Inferior parietal cortex (tissue), 1 donor: ENCODE data around the gene FAM234B.
"Not testable (repeated sequence)": the region's sequence is repeated elsewhere in the genome, so short reads cannot be mapped to it uniquely, and the experiment has no call there.

Source experiments
- DNase-seq: peaks from one replicate; pipeline ENCODE4 v3.0.0-alpha.2; 2016; ENCODE audit errors: extremely low spot score

Gene FAM234B

DNA sequence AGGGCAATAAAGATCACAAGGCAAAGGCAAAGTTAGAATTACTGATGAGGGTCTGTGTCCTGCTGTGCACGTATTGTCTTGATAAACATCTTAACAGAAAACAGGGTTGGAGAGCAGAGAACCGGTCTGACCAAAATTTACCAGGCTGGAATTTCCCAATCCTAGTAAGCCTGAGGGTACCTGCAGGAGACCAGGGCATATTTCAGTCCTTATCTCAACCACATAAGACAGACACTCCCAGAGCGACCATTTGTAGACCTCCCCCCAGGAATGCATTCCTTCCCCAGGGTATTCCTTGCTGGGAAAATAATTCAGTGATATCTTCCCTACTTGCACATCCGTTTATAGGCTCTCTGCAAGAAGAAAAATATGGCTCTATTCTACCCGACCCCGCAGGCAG lies 9.4 kb downstream of the FAM234B start:
- DNase-seq: not testable (repeated sequence)

DNA sequence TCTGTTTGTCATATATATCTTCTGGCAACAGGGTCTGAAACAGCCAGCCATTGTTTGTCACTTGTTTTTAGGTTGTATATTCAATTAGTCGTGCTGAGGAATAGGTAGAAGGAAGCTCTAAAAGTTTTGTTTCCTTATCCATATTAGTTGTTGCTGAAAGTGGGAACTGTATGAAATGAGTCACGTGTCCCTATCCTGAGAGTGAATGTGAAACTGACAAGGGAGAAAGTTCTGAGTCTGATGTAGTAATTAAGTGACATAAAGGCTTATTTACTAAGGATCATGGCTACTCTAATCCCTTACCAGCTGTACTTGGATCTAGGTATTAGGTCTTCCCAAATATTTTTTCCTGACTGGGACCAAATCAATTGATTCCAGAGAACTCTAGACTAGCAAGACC lies 16.4 kb downstream of the FAM234B start:
- DNase-seq: no peak

DNA sequence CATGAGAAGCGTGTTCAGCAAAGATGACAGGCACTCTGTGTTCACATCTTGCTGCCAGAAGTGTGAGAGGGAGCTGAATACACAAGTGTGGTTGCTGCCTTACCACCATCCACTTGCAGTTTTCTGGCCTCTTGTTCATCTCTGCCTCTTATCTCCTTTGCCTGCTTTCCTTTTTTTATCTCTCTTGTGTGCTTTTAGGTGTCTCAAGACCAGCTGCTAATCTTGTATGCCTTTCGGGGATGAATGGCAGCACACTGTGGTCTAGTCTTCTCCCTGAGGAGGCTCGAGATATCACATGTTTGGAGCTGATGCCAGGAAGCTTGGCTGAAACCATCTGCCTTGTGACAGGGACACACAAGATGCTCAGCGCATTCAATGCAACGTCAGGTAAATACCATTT lies 17.2 kb downstream of the FAM234B start:
- no peak for DNase-seq

DNA sequence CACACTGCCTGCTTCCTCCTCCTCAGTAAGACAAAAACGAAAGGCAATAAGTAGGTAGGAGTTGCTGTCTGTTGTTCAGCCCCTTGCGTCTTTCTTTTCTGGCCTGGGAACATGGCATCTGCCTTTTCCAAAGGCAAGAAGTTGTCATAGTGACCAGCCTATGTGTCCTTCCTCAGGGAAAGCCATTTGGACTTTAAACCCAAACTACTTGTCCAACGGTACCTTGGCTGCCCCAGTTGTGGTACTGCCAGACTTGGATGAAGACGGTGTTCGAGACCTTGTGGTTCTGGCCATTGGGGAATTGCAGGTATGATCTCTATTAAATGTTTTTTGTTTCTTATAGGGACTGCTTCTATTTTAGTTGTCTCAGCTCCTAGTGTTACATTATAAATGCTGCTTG lies 18.5 kb downstream of the FAM234B start:
- no peak for DNase-seq

DNA sequence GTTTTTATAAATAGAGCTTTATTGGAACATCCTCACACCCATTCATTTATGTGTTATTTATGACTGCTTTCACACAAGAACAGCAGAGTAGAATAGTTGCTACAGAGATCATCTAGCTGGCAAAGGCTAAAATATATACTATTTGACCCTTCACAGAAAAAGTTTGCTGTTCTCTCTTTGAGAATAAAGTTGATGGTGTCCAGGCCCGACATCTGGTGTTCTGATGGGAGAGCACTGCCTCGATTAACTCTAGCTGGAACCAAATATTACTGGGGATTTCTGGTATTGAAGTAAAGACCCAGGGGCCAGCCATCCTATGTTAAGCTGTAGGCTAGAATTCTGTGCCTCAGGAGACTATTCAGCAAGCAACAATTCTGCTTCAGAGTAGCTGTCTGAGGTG lies 21.8 kb downstream of the FAM234B start:
- DNase-seq: no peak

DNA sequence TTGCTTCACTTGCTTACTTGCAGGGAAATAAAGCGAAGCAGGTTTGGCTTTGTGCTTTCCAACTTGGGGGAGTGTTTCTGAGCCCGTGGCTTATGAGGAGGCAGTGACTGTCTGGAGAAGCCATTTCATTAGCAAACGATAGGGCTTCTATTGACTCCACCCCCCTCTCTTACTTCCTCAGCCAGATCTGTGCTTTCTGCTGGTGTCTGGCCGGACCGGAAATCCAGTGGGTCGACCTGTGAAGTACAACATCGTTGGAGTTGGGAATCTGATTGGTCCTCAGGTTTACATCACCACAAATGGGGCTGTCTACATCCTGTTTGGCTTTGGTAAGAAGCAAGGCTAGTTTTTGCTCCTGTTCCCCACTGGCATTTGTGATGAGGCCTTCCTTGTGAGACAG lies 22.3 kb downstream of the FAM234B start:
- DNase-seq: no peak

DNA sequence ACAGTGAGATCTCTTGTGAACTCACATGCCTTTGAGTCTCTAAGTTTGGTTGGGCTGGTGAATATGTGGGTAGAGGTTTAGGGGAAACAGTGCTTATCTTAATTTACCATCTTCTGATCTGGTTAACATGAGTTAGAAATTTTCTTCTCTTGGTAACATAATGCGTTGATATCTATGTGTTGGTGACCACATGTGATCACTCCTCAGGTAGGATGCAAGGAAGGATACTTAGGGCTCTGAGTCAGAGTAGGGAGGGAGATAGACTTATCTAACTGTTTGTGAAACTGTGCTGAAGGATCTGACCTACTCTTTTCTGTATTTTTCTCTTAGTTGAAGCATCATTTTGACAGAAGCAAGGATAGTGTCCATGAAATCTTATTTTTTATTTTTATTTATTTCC lies 23.1 kb downstream of the FAM234B start:
- no peak for DNase-seq

DNA sequence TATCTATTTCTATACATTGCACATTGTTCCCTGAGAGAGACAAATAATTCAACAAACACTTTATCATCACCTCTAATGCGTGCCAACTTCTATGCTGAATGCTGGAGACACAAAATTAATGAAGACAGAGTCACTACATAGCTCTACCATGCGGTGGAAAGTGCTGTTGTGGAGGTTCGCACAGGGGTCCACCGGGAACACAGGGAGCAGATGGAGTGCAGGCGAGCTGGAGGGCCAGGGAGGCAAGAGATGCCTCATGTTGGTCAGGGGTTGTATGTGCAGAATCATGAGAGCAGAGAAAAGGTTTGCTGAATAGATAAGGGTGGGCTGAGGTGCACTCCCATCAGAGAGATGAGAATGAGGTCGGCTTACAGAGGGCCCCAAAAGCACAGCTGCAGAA lies 25.2 kb downstream of the FAM234B start:
- no peak for DNase-seq

DNA sequence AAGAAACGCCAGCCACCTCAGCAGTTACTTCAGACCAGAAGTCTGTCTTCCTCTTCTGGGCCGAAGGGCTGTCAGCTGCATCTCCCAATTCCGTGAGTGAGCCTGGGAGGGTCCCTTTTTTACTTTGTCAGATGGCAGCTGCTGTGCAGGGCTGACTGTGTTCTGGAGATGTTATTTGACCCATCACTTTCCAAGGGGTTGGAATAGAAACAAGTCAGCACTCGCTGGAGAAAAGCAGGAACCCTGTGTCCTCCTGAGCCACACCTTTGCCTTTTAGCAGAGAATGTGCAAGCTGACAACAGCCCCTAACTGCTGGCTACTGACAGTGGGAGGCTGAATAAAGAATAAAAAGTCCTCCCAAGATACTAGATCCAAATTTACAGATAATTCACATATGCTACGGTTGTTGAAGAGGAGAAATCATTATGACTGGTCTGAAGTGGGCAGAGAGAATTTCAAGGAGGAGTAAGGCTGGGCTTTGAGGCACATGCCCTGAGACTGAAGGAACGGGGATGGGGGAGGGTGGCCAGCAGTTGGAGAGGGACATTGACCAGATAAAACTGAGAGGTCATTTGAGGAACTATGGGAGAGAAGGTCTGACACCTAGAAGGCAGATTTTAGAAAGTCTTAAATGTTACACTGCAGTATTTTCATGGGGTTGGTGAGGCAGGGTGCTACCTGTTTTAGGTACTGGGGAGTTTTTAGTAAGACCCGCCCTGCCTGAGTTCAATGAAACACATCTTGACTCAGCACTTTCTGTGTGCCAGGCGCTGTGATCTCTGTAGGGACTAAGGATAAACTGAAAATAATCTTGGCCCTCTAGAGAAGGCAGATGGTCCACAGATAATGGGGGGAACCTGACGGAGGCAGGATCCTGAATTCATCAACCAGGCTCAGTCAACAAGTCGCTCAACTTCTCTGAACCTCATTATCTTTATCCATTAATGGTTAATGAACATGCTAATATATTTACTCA lies 27.4 kb downstream of the FAM234B start:
- DNase-seq: no peak

DNA sequence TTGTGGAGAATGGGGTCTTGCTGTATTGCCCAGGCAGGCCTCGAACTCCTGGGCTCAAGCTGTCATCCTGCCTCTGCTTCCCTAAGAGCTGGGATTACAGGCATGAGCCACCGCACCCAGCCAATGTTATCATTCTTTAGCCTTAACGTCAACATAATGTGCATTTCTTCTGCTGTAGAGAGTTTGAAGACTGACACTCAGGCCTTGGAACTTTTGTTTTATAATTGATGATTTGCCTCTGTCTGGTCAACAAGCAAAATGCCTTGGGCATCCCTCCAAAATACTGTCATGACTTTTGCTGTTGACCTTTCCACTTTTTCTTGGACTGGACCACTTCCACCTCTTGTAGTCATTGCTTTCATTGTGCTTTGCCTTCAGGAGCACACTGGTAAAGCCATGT lies 29.0 kb downstream of the FAM234B start:
- no peak for DNase-seq

DNA sequence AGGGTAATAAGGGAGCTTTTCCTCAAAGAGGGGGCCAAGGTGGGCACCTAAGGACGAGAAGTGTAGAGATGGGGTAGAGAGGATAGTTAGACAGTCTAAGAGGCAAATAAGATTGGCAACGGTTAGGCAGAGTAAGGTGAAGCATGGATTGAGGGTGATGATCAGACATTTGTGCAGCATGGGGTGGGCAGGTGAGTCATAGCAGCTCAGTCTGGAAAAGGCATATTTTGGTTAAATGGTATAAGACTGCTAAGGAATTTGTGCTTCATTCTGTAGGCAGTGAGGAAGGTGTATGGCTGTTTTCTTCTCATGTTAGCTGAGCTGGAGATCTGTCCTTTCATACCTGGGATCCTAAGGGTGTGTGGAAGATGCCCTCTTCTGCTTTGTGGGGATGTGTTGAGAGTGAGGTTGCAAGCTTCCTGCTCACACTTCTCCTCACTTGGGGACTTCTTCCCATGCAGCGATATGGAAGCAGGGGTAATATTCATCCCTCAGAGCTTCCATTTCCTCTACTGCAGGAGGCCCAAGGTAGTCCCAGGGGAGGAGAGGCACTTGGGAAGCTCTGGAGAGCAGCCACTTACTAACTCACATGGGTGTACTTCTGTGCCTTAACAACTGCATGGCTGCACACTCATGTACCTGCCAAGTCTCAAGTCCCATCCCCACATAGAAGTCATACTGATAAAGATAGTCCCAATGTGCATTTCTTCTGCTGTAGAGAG lies 30.4 kb downstream of the FAM234B start:
- no peak for DNase-seq

DNA sequence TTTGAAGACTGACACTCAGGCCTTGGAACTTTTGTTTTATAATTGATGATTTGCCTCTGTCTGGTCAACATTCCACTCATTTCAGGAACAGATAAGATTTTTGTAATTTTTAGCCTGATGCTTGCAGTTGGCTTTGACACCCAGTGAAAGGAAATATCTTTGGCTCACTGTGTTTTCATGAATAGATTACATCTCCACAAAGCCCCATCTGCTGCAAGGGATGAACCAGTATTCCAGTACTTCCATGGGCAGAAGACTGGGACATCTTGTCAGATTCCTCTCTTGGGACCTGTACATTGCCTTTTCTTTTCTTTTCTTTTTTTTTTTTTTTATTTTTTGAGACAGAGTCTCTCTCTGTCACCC lies 30.9 kb downstream of the FAM234B start:
- DNase-seq: no peak

DNA sequence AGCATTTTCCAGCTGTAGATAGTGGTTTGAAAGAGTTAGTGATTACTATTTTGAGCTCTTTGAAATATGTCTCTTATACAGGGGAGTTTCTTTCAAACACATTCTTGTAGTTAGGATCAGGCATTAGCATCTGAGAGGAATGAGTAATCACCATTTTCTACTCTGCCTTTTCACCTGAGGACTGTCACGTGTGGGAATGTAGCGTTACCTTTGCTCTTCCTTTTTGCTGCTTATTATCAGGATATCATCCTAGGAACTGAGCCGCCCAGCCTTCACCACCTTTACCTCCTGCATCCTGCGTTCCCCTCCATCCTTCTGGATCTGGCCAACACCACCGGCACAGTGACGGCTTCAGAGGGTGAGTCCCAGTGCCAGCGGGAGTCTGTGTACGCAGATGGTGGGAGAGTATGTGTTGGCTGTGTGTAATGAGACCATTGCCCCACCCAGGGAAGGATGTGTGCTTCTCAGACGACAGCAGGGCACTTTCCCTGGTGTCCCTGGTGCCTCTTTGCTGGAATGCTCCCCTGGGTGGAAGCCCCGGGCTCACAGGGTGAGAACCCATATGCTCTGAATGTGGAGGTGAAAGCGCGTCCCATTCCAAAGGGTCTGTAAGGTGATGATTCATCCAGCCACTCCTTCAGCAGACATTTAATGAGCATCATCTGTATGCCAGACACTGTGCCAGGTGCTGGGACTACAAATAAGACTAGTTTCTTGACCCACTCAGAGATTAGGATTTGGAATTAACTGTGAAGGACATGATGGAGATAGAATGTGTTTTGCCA lies 31.8 kb downstream of the FAM234B start:
- no peak for DNase-seq

DNA sequence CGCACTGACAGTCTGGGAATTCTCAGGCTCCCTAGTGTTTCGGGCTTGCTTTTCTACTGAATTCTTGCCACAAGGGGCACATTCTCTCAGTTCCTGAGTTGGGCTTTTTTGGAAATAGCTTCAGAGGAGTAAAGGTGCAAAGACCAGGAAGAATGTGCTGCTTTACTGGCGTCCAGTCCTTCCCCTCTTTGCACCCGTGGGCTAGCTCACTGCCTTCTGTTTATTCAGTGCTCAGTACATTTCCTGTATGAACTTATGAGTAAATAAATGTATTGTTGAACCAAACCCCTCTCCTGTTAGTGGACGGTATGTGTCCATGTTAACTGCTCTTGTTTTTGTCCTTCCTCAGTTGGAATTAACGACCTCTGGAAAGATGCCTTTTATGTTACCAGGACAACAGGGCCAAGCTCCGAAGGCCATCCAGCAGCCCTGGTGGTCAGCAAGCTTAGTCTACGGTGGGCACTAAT lies 35.3 kb downstream of the FAM234B start:
- no peak for DNase-seq

DNA sequence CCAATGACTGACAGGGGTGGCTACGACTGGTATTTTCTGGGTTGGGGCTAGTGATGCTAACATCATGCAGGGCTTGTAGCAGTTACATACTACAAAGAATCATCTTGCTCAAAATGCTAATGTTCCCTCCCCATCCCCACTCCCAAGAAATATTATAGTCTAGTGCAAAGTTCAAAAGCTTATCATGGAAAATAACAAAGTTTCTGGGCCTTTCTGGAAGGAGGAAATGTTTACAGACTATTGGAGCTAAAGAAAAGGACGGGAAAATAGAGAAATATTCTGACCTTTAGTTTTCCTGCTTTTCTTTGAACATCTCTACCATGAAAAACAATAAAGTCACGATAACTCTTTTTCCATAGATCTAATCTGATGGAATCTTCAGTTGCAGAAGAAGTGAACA lies 36.1 kb downstream of the FAM234B start:
- DNase-seq: no peak

DNA sequence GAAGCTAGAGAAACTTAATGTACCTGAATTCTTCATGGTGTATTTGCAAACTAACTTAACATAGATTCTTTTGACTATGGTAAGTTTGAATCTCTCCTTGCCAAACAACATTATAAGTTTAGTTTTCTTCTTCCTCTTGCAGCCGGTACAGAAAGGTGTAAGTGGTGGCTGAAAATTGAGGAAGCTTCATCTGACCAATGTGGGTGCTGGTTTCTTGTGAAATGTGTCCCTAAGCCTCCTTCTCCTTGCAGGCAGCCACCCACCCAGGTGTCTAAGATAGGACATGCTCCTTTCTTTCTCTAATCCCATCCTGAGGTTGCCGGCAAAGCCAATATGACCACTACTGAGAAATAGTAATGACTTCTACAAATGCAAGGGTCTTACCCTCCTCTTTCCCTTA lies 38.7 kb downstream of the FAM234B start:
- no peak for DNase-seq

DNA sequence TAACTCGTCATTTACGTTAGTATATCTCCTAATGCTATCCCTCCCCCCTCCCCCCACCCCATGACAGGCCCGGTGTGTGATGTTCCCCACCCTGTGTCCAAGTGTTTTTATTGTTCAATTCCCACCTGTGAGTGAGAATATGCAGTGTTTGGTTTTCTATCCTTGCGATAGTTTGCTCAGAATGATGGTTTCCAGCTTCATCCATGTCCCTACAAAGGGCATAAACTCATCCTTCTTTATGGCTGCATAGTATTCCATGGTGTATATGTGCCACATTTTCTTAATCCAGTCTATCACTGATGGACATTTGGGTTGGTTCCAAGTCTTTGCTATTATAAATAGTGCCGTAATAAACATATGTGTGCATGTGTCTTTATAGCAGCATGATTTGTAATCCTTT lies 39.5 kb downstream of the FAM234B start:
- not testable (repeated sequence) for DNase-seq

DNA sequence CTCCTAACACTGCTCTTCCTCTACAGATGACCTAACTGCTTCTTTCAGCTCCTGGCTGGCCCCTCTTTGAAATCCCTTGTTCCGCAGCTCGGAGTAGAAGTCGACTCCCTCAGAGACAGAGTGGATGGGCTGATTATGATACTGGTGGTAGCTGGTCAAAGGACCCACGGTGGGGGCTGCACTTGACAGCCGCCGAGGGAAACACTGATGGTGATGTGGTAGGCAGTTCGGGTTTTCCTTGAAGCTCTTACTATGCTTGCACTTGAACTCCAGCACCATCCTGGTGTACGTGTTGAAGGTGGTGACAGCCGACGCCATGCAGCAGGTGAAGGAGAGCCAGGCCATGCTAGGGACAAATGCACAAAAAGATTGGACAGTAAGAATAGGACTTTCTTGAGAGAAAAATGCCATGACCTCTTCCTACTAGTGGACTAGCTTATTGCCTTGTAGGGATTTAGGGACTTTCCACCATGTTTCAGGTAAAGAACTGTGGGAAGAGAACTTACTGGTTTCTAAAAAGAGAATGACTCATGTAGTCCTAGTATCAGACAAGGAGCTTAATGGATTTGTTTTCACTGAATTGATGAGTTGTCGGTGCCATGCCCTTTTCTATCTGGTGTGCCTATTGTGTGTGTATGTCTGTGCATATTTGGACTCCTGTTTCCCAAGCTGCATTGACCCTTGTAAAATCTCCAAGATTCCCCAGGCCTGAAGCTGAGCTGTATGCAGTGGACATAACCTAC lies 40.9 kb downstream of the FAM234B start:
- no peak for DNase-seq

DNA sequence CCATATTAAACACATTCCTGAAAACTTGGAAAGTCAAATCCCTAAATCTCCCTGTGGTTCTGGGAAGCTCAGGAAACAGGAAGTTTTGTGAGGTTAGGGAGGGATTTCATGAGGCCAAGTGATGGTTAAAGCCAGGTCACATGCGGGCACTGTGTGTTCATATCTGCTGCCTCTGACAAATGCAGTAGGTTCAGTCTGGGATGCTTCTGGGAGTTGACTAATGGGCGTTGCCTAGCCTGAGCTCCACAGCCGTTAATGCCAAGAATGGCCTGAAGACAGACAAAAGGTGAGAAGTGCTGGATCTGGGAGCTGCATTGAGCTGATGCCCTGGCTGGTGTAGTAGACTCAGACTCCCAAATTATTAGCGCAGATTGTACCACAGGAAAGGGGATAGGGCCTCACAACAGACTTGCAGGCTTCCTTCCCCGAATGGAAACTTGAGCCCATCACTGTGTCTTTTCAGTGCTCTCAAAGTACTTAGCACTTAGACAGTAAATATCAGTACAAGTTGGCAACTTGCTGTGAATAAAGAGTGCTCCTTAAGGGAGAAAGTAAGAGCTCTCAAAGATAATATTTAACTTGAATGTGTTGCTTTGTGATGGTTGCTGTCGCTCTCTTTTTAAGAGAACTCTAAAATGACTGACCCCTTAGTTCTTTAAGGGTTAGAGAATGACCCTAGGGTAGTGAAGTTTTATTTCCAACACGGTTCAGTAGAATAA lies 41.9 kb downstream of the FAM234B start:
- no peak for DNase-seq

DNA sequence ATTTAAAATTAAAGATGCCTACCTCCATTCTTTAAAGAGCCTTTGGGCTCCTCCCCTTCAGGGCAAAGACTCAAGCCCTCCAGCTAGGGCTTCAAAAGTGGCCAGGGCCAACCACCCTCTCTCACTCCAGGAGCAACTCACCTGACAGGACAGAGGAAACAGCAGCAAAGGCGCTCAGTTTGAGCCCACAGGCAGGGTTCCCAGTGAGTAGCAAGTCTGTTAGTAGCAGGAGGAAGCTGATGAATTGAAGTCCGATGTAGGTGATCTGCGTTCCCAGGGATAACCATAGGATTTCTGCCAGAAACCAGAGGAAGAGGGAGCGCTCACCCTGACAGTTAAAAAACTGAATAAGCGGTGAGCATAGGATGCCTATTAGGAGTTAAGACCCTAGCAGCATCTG lies 43.6 kb downstream of the FAM234B start:
- no peak for DNase-seq

DNA sequence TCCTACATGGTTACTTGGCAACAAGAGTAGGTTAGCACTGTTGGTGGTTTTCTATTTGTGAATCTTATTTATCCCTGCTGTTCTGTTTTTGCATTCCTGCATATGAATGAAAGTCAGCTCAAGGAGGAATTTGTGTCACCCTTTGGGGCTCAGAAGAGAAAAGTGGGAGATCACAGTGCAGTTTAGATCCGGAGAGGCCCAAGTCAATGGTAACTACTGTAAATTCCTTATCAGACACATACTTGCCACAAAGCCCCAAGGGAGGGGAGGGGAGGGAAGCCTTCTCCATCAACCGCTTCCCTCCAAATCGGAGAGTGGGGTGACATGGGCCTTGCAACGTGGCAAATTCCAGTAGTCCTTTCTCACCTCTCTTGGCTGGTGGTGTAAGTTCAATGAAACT lies 44.3 kb downstream of the FAM234B start:
- no peak for DNase-seq
